Fibroblast of skin of back (primary cell): ENCODE measurements around the gene CST4.
"Not testable (repeated sequence)": the region's sequence is repeated elsewhere in the genome, so short reads cannot be mapped to it uniquely, and the experiment has no call there.

Experiments used
- DNase-seq: peaks from one replicate; pipeline ENCODE4 v3.0.0-alpha.2; 2013

CST4 gene

DNA sequence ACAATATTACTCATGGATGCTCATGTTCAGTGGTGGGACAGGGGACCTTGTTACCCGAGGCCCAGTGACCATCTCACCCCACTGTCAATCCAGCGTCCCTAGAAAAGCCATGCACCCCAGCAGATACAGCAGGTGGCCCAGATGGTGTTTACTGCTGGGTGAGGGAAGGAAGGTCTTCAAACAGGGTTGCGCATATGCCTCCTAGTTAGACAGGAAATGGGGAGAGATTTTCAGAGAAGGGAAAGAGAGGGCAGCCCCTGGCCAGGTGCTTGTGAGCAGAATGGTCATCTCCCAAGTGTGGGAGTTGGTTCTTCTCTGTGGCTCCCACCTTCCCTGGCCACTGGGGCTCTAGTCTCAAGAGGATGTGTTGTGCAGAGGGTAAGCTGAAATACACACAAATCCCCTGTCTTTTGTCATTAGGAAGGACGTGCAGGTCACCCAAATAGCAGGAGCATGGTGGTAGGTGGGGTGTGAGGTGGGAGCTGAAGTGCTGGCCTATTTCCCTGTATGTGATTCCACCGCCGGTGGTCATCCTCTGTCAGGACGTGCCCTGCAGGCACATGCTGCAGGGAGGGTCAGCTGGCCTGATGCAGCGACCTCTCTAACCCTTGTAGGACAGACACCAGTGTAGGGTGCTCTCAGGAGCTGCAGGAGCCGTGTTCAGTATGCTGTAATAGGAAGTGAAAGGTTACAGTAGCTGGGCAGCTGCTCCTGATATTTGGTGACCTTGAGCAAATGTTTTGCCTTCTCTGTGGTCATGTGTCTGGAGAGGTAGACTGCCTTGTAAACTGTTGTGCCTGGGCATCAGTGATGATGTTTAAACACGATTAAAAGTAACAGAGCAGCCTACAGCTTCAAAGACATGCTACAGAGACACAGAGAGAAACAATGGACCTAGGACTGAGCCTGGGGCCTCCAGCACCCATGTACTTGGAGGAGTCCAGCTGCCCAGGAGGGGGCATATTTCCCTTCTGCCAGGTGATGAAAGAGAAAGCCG lies 47.9 kb downstream of the CST4 start:
- no peak for DNase-seq

DNA sequence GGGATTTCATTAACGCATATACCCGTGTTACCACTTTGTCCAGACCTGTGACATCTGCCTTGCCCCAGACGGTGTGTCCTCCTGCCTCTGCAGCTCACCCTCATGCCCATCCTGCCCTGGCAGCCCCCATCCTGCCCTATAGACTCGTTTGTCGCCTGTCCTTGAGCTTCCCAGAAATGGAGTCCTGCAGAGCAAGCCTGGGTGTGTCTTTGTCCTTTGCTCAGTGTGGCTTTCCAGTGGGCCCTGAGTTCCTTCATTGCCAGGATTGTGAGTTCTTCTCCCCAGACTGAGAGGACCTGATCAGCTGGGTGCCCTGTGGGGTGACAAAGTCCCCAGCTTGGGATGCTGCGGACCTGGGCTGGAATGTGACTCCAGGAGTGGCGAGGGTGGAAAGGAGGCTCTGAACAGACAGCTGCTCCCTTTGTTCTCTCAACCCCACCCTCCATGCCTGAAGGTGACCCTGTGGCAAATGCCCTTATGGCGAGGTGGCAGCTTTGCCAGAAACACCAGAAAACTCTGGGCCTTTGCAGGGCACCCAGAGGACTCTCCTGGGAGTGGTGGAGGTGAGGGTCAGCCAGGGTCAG lies 48.7 kb downstream of the CST4 start:
- no peak for DNase-seq

DNA sequence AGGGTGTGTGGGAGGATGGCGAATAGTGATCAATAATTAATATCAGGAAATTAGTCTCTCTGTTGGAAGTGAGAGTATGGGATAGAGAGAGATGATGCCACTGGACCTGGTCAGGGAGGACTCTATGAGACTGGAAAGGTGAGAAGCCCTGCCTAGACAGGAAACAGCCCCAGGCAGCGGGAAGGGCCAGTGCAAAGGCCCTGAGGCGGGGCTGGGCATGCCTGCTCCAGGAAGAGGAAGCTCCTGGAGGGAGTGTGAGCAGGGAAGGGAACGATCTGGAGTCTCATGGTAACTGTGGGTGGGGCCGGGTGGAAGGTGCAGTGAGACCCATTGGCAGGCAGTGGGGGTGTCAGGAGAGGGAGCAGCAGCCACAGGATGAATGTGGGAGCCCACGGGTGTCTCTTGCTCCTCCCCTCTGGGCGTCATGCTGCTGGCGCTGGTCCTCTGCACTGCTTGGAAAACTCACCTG lies 49.3 kb downstream of the CST4 start:
- DNase-seq: no peak

DNA sequence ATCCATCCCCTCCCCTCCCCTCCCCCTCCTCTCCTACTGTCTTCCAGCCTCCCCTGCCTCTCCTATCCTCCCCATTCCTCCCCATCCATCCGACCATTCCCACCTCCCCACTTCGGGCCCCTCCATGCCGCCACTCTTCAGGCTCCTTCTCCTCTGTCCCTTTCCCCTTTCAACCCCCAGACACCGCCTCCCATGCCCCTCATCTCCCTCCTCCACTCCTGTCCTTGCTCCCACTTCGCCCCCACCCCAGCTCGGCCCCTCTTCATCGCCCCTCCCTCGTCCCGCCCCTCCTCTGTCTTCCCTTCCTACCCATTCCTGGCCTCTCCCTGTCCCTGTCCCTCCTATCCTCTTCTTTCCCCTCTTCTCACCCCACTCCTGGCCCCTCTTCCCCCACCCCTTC lies 50.5 kb downstream of the CST4 start:
- no peak for DNase-seq

DNA sequence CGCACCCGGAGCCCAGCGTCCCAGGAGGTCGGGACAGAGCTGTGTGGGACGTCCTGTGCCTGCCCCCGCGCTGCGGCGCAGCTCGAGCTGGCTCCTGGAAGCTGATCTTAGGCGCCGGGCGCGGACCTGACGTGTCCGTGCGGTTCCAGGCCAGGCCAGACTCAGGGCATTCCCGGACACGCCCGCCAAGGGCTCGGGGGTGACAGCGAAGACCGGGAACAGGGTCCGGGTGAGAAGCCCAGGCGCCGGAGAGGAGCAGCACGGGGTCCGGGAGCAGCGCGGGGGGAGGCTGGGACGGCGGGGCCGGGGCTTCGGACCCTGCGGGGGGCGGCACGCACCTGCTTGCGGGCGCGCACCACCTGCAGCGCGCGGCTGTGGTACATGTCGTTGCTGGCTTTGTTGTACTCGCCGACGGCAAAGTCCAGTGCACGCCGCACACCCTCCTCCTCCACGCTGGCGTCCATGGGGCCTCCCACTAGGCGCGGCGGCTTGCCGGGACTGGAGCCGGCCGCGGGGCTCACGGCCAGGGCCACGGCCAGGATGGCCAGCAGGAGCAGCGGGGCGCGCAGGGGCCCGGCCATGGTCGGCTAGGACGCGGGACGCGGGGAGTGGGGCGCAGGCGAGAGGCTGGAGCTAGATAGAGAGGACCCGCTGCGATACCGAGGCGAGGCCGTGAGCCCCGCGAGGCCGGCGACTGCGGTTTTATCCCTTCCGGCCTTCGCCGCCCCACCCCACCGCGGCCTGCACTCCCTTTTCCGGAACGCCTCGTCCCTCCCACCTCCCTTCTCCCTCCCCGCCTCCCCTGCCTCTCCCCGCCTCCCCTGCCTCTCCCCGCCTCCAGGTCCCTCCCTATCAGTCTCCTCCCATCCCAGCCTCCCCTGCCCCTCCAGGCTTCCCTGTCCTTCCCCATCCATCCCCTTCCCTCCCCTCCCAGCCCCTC lies 51.3 kb downstream of the CST4 start, which contains the start of gene CST3:
CST3 (minus strand) TSS at position 674 of the 940 bp plus-strand sequence; CDS start at position 581, 93 bp downstream.
- peak; percentile 90 for DNase-seq

DNA sequence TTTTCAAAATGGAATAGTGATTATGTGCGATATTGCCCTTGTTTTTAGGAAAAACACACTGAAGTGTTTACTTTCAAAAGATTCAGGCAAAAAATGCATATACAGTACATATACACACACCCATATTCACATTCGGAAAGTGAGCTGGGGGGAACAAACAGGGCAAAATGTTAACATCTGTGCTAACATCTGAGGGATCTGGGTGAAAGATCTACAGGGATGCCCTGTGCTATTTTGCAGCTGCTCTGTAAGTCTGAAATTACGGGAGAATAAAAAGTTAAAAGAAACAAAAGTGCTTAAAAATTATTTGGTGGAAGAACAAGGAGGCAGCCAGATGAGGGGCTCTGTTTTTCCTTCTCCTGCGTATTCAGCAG lies 51.9 kb downstream of the CST4 start:
- DNase-seq: no peak

DNA sequence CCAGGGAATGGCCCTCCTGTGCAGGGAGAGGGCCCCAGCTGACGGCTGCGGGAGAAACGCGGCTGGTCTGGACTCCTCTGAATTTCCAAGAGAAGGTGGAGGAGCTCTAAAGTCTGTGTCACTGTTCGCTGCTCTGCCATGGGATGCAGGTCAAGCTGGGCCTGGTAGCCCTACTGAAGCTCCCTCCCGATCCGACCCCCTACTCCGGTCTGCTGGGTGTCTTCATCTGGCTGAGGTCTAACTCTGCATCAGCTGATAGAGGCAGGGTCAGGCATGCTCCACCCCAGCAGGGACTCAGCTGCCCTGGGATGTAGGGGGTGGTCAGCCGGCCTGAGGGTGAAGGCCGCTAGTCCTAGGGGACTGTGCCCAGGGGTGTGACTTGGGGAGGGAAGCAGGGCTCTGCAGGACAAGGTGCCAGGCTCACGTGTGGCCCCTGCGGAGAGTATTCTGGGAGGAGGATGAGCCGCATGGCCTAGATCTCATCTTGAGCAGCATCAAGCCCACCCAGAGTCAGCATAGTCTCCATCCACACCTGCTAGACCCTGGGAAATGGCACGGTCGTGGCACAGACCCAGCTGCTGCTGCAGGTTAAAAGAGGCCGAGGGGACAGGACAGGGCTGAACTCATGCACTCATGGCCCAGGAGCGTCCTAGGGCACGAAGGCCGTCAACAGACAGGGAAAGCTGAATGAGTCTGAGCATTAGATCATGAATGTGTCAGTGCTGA lies 52.5 kb downstream of the CST4 start:
- no peak for DNase-seq

DNA sequence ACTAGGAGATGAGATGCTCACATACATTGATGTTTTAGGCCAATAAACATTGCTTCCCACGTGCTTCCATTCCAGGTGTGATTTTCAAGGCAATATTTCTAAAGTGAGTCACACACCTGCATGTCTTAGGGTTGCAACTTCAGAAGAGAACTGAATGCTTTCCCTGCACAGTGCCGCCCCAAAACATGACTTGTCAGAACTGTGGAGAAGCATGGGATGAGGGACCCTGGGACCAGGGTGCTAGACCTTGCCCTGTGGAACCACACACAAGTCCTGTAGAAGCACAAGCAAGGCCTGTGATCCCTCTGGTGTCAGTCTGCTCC lies 53.1 kb downstream of the CST4 start:
- DNase-seq: not testable (repeated sequence)
